K562 treated with DMSO at 1 percent for 4 hours (cell line): ENCODE data around the gene PPRC1. TPM values are rescaled to one million over a fixed set of nuclear protein-coding genes. Genes with fewer than 3 reads are reported as not detected.

Source experiments
- total RNA-seq: library from RNA; unstranded; fragments of 300-600 nt; gene quantifications from 2 replicates; pipeline ENCODE4 v1.2.3, GENCODE V29; 2022; ENCODE audit not compliant: insufficient read depth

PPRC1 gene
- 7.0 and 8.3 TPM in 2 replicates for total RNA-seq

GRCh38 chr10:102132563-102133372, at the start of gene PPRC1:
PPRC1 (plus strand) TSS chr10:102133040; CDS start chr10:102133069, 29 bp downstream.

GRCh38 chr10:102120142-102120990, 12.5 kb upstream of the PPRC1 start, which contains the start of gene LDB1:
LDB1 (minus strand) TSS chr10:102120368; CDS start chr10:102120110, 258 bp downstream.

GRCh38 chr10:102151774-102152544, 19.1 kb downstream of the PPRC1 start, which contains the start of gene NOLC1:
NOLC1 (plus strand) TSS chr10:102152389; CDS start chr10:102152411, 22 bp downstream.

Other genes with a start within 250 kb of the PPRC1 start
- gene ARMH3, start 76.9 kb upstream of the PPRC1 start, total RNA-seq: not detected in 2 replicates
- gene HPS6, start 67.7 kb upstream of the PPRC1 start, total RNA-seq: 6.1 and 7.8 TPM in 2 replicates
- 45.9 and 72.4 TPM in 2 replicates for gene LDB1, start 12.7 kb upstream of the PPRC1 start, total RNA-seq
- 43.9 and 52.6 TPM in 2 replicates for gene NOLC1, start 19.3 kb downstream of the PPRC1 start, total RNA-seq
- not detected in 2 replicates for gene ELOVL3, start 93.3 kb downstream of the PPRC1 start, total RNA-seq
- gene PITX3, start 108.5 kb downstream of the PPRC1 start, total RNA-seq: not detected in 2 replicates
- 31.9 and 38.3 TPM in 2 replicates for gene GBF1, start 112.5 kb downstream of the PPRC1 start, total RNA-seq